HG03354 (cell line): Measurements from ENCODE around the gene ROBO2.

Experiments
- ATAC-seq: cut with Tn5 transposase; IDR thresholded peaks from one replicate; pipeline ENCODE4 v1.9.1; 2021; ENCODE audit warnings: mild to moderate bottlenecking; ENCODE audit not compliant: unreplicated experiment, poor library complexity, severe bottlenecking

ROBO2 gene

DNA sequence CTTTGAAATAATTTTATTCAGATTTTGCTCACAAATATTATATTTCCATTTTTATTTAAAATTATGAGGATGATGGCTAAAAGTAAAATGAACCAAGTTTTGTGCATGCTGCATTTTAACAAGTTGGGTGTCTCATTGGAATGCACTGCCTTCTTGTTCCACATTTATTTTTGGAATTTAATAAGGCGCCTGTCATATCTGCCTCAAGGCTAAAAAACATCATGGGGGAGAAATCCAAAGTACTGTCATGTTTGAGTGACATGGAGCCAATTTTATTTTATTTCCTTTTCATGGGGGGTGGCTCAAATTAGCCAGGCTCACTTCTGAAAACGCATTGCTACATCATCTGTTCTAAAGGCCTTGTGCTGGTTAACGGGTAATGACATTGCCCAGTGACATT lies 205.1 kb downstream of the ROBO2 start:
- ATAC-seq = no peak

DNA sequence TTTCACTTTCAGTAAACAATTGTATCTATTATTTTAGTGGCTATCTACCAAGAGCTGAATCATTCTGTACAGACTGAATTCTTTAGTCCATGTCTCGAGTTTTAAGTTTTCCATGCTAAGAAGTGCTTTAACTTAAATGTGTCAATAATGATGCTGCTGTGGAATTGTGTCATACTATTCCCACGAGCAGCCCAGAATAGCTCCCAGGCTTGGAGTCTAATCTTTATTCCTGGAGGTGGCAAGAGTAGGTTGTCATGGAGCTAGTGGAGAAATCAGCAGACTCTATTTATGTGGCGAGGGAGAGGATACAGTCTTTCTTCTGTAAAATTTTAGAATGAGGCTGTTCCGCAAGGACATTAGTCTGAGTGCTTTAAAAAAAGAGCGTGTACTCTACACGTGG lies 207.2 kb downstream of the ROBO2 start:
- ATAC-seq = no peak

DNA sequence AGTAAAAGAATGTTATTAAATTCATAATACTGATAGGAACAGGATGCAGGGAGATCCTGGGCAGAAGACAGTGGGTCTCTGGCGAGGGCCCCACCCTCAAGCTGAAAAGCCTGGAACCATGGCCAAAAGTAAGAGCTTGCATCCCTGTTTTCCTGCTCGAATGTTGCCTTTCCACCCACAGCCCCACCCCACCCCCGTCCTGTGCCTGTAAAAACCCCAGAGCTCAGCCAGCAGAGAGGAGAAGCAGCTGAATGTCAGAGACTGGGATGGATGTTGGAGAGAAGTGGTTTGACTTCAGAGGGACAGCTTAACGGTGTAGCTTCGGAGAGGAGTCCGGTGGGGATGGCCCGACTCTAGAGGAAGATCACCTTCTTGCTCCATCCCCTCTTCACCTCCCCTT lies 207.9 kb downstream of the ROBO2 start:
- ATAC-seq = no peak

DNA sequence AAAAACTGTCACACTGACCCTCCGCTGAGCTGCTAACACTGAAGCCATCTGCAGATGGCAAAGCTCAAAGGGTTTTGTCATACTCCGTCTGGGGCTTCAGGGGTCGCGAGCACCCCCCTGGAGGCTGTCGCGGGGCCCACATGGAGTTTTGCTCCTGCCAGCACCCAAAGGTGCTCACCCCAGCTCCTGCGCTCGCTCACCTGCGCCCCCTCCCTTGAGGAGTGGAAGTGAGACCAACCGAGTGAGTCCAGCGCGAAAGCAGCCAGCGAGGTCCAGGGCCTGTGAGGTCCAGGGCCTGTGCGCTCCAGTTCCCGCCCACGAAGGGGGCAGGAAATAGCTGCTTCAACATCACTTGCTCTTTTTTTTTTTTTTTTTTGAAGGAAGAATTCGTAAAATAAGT lies 208.5 kb downstream of the ROBO2 start:
- no peak for ATAC-seq

DNA sequence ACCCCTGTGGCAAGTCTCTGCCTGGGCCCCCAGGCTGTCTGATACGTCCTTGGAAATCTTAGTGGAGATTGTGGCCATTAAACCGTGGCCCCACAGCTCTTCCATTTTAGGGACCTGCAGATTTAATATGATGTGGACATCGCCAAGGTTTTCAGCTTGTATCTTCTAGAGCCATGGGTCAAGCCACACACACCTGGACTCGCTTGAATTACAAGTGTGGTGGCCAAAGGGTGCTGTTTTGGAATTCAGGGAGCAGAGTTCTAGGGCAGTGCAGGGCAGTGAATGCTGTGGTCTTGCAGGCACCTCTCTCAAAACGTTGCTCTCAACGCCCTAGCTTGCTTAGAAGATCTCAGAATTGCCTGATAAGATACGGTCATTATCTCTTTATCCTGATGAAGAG lies 211.2 kb downstream of the ROBO2 start:
- ATAC-seq = no peak

DNA sequence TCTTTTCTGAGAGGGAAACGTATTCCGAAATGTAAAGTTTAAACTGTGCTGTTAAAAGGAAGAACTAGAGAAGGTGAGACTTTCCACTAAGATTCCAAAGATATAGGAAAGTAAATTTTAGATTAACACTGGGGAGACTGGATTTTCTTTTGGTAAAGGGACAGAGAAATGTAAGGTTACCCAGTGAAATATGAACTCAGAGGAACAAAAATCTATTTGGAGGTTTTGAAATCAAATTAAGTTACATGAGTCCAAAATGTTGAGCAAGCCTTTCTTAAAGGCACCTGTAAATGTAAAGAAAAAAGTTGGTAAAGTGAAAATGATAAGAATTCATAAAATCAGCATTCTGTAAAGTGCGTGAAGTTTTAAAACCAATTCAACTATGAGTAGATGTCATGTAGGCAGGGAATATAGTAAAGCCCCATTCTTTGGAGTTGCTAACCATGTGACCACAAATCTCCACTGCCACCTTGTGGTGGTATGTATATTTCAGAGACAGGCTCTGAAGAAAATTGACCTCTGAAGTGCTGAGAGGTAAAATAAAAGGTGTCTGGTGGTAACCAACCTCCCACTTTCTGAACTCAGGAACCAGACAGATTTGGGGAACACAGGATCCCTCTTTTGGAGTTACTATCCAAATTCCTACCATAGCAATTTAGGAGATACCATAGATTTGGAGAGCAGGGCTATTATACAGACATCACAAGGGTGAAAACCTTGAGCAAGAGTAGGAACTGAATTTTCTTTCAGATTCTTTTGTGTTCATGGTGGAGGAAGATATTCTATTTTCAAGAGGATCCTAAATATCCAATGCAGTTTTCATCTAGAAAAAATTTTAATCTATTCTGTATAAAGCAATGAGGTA lies 215.3 kb downstream of the ROBO2 start:
- peak; percentile 82 for ATAC-seq

DNA sequence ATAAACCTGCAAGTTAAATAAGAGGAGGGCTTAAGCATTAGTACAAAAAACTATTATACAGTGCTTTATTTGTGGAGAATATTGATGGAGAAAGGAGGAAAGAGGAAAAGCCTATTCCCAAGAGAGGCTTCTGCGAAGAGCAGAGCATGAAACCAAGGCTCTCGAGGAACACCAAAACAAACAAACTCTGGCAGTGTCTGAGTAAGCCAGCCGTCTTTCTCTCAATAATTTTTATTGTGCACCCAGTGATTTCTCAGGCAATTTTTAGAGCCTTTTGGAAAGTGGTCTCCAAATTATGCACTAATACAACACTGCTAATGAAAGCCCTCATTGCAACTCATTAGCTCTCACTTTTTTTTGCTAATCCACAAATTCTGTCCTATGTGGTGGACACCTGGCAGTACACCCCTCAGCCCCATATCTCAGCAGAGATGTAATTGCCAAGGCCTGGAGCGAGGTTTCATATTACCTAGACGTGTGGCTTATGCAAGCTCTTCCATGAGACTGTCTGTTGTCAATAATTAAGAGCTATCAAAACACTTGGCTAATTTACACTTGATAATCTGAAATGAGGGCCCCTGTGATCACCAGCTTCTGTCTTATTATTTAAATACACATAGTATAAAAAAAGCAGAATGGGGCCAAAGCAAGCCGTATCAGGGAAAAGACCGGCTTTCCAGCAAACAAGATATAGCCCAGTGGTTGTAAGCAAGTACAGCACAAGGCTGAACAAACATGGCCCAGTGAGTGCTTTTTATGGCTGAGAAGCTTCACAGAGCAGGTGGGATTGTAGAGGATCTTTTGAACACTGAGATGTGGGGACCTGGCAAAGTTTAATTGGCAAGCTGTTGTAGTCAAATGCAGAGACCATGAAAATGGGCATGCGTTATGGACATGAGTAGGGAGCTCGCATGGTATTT lies 216.9 kb downstream of the ROBO2 start:
- ATAC-seq = no peak

DNA sequence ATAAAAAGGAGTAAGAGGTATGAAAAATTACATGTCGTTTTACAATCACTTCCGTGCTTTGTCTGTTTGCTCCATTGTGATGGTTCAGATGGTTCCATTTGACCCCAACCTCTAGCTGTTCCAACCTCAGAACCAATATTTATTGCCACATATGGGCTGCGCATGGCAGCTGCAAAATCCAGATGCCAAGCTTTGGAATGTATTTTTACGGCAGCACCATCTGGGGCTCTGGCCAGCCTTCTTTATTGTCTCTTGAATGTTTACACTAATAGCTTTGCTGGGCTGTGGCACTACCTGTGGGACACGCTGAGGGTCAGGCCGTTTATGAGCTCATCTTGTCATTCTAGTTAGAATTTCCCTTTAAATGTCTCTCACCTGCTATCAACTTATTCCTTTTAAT lies 219.8 kb downstream of the ROBO2 start:
- no peak for ATAC-seq

DNA sequence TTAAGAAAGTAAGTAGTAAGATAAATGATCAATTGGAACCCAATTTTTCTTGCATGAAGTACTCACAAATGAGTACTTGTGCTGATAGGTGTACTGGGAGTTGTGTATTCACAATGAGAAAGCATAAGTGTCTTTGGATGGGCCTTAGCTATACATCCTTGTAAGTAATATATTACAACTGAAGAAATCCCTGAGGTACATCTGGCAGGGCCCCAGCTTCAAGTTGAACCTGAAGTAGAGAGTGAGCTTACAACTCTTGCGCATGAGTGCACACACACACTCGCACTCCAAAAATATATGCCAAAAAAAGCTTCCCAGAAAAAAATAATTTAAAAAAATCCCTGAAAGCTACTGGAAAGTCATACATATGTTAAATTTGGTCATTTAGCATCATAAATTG lies 222.5 kb downstream of the ROBO2 start:
- ATAC-seq = no peak

DNA sequence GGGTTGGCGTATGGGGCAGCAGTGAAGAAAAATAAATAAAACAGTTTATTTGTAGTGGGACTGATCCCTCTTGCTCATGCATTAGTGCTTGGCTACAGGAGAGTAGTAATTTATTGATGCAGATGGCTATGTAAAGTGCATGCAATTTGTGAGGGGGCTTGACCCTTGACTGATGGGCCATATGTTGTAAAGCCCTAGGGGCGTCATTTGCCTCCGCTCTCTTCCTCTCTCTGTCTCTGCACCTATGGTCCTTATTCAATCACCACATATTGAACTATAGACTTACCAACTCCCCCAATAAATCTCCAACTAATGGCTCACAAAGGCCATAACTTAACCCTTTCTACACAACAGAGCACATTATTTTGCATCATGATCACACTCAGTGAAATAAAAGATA lies 227.7 kb downstream of the ROBO2 start:
- ATAC-seq = no peak

DNA sequence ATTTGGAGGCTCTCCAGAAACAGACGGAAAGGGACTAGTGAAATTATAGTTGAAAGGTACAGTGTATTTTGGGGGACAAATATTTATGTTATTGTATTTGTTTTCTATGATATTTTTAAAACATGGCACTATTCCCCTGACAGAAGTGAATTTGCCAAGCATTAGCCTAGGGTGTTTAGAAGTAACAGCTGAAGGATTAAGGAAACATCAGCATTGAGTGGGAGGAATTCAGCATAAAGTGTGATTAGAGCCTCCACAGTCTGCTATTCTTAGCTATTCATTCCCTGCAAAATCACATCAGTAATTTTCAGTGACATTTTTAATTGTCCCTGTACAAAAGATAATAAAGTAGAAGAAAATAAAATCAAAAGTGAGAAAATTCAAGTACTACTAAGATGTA lies 231.4 kb downstream of the ROBO2 start:
- ATAC-seq = no peak

DNA sequence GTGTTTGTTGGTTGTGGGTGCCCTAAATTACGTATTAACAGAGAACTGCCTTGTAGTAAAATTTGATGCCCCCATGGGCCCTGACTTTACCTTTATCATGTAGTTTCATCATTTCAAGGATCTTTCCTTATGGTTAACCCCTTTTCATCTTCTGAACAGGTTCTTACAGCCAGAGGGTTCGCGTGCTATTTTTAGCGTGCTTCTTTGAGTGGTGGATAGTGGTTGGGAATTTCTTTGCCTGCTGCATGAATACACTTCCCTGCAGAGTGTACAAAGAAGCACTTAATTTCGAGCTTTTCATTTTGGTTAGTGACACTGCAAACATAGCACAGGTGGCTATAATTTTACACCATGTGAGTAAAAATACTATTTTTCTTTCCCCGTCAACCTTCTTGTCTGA lies 231.8 kb downstream of the ROBO2 start:
- no peak for ATAC-seq

DNA sequence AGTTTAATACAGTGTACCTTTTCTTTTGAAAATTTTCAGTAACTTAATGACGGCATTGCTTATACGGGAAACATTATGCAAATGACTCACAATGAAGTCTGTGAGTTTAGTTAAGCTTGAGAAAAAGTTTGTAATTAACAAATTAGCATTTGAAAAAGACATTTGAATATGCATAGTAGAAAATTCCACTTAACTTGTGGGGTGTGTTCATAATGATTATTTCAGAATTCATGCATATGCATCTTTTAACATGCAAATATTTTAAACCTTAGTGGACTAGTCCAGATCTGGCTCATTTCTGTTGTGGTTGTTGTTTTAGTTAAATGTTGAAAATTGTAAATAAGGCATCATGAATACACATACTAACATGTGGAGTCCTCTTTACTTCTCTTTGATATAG lies 239.4 kb downstream of the ROBO2 start:
- no peak for ATAC-seq

DNA sequence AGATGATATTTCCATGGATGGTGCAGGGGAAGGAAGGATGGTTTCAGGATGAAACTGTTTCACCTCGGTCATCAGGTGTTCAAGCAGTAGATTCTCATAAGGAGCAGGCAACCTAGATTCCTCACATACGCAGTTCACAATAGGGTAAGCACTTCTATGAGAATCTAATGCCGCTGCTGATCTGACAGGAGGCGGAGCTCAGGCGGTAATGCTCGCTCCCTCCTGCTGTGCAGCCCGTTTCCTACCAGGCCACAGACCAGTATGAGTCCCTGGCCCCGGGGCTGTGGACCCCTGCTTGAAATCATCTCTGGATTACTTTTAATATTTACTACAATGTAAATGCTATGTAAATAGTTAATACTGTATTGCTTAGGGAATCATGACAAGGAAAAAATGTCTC lies 241.8 kb downstream of the ROBO2 start:
- no peak for ATAC-seq

DNA sequence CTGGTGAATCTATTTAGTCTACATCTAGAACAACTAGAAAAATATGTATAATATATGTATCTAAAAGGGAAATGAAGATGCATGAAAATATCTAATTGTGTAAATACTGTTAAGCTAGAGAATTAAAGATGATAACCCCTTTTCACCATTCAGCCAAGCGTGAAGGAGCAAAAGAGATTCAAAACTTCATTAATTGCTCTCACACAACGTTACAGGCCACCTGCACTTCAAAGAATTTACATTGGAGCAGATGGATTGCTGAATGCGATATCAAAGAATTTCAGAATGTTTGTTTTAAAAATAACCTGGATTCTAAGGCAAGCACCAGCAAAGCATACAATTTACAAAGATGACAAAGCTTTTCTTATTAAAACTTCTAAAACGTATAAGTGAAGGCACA lies 243.2 kb downstream of the ROBO2 start:
- ATAC-seq = no peak

DNA sequence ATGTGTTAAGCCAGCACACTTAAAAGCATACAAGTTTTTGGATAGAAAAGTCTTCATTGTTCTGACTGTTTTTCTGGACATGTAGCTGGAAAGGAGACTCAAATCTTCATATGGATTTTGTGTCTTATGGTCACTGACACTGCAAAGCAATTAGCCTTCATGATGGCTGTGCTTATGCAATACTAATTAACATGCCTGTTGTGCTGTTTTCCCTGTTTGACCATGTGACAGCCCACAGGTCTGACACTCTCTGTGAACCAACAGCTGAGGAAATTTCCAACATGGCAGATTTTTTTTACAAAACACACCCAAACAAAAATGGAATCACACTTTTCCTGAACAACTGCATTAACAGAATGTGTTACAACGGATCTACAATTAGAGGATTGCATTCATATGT lies 248.4 kb downstream of the ROBO2 start:
- no peak for ATAC-seq

DNA sequence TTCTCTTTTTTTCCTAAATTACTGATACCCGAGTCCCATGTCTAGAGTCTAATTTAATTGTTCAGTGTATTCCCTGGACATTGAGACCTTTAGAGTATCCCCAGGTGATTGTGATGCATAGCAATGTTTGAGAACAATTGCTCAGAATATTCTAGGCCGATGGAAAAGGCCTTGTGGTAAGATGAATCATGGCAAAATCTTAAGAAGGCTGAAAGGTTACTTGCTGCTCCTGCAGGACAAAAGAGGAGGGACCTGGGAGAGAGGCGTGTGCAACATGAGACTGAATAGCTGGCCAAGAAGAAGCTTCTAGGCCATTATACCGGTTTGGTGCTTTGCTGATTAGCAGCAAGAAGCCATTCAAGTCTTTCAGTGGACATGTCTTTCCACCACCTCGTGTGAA lies 256.6 kb downstream of the ROBO2 start:
- ATAC-seq = no peak

DNA sequence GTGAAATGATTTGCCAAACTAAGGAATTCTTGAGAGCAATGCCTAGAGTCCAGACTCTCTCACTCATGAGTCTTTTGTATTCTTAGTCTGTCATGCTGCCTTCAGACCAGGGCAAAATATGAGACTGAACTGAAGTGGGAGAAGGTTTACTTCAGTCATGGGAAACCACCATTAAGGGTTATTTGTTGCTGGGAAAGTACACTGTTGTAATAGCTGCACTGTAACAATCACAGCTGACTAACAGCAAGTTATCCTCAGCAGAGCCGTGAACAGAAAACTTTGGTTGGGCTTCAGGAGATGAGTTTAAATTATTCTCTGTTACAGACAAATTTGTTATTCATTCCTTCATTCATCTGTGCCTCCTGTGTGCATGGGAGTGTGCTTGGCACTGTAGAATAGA lies 258.5 kb downstream of the ROBO2 start:
- no peak for ATAC-seq

DNA sequence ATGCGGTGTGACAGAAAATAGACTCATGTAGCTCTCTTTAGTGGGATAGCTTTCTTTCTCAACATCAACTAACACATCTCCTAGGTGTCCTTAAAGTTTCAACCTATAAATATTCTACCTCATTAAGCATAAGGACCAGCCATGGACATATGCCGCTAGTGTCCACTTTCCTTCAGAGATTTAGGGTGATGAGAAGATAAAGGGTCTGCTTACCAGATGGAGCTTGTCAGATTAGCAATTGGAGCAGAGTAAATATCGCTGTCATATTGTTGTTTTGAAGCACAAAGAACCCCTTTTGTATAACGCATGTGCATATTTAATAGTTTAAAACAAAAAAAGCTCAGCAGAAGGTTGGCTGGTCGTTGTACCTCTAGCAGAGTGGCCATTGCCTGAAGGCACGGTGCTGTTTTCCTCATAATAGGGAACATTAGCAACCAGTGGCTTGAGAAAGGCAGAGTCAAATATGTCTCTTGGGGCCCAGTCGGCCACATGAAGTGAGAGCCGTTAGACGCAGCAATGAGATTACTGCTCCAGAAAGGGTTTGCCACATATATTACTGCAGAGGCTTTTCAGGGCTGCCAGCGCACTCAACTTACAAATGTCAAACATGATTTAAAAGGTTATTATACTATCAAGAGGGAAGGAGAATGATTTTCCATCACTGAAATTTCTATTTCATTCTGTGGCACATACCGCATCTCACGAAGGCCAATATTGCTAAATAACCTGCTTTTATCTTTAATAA lies 264.2 kb downstream of the ROBO2 start:
- no peak for ATAC-seq

DNA sequence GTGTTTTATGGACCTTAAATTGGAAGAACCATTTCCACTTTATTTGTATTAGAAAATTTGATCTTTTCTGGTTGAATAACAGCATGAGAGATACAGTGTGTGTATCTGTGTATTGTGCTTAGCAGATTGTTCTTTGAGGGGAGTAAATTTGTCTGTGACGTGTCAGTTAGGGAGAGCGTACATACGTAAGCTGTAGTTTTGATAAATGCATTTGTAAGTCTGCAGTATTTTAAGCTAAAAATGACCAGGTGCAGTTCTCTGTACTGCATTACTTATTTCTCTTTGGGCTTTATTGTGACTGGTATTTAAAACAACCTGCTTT lies 264.8 kb downstream of the ROBO2 start:
- ATAC-seq = no peak
